ENCODE results near the gene TAB2.

DNA sequence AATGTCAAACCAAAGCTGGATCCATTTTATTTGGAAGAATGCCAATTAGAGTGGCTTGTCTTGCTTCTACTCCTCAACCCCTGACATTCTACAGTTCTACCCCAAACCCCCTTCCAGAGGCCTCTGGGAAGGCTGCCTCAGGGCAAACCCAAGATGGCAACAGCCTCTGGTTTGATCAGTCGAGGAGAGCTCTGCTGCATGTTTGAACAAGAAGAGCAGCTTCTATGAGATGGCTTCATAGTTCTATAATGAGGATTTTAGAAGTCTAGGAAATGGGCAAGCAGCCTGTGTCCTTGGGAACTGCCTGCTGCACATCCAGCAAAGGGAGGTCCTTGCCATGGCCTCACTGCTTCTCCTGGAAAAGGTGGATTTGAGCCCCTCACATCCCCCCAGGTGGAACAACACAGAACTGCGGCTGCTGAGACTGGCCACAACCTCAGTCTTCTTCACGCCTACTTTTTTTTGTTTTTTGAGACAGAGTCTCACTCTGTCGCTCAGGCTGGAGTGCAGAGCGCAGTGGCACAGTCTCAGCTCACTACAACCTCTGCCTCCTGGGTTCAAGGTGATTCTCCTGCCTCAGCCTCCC is 129.4 kb downstream of the TAB2 start:
- no peak for TF ChIP-seq CTCF (IDR thresholded peaks at IDR 0.05; ENCODE audit: poor library complexity)
- no peak for TF ChIP-seq EZH2 (IDR thresholded peaks at IDR 0.05; ENCODE audit: borderline replicate concordance)
